GM19099 (cell line): ENCODE results near the gene CCDC63.

ENCODE experiments used
- POLR2A ChIP-seq: IDR thresholded peaks from 3 replicates; pipeline ENCODE4 v1.6.1; 2011; ENCODE audit warnings: low read depth; ENCODE audit not compliant: insufficient read length; ENCODE audit errors: extremely low read depth

The CCDC63 gene

GRCh38 chr12:110943373-110943772, 96.6 kb downstream of the CCDC63 start:
- no peak for TF ChIP-seq POLR2A

GRCh38 chr12:110948041-110948440, 101.3 kb downstream of the CCDC63 start:
- TF ChIP-seq POLR2A, result no peak
